Measurements from ENCODE around the gene SETBP1. TPM values are rescaled to one million over a fixed set of nuclear protein-coding genes. Genes with fewer than 3 reads are reported as not detected.

Gene SETBP1
- total RNA-seq, 4 donors from 2014 or later: 15.6 to 27.3 (median 19.1) TPM

GRCh38 chr18:45059695-45060094 lies 379.0 kb downstream of the SETBP1 start:
- TF ChIP-seq, protein P1, sequence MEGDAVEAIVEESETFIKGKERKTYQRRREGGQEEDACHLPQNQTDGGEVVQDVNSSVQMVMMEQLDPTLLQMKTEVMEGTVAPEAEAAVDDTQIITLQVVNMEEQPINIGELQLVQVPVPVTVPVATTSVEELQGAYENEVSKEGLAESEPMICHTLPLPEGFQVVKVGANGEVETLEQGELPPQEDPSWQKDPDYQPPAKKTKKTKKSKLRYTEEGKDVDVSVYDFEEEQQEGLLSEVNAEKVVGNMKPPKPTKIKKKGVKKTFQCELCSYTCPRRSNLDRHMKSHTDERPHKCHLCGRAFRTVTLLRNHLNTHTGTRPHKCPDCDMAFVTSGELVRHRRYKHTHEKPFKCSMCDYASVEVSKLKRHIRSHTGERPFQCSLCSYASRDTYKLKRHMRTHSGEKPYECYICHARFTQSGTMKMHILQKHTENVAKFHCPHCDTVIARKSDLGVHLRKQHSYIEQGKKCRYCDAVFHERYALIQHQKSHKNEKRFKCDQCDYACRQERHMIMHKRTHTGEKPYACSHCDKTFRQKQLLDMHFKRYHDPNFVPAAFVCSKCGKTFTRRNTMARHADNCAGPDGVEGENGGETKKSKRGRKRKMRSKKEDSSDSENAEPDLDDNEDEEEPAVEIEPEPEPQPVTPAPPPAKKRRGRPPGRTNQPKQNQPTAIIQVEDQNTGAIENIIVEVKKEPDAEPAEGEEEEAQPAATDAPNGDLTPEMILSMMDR (IDR thresholded peaks at IDR 0.05; ENCODE audit: low read depth): no peak

GRCh38 chr18:45060102-45060501 lies 379.4 kb downstream of the SETBP1 start:
- TF ChIP-seq, protein P1 (IDR thresholded peaks at IDR 0.05; ENCODE audit: low read depth): no peak

DNA sequence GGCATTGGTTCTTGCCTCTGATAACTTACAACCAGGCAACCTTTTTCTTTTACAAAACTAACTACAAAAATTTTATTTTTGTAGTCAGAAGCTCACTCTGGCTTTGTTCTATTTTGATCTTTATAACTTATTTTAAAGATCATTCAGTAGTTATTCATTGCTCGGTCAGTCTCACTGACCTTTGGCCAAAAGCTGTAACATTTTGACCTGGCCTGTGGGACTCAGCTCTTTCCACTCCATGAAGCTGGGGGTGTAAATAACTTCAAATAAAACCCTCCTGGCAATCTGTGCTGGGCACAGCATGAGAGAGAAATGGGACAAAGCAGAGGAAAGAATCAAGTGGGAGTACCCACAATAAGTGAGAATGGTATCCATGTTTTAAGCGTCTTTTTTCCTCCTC lies 380.7 kb downstream of the SETBP1 start:
- TF ChIP-seq, protein P1 (IDR thresholded peaks at IDR 0.05; ENCODE audit: low read depth): no peak

DNA sequence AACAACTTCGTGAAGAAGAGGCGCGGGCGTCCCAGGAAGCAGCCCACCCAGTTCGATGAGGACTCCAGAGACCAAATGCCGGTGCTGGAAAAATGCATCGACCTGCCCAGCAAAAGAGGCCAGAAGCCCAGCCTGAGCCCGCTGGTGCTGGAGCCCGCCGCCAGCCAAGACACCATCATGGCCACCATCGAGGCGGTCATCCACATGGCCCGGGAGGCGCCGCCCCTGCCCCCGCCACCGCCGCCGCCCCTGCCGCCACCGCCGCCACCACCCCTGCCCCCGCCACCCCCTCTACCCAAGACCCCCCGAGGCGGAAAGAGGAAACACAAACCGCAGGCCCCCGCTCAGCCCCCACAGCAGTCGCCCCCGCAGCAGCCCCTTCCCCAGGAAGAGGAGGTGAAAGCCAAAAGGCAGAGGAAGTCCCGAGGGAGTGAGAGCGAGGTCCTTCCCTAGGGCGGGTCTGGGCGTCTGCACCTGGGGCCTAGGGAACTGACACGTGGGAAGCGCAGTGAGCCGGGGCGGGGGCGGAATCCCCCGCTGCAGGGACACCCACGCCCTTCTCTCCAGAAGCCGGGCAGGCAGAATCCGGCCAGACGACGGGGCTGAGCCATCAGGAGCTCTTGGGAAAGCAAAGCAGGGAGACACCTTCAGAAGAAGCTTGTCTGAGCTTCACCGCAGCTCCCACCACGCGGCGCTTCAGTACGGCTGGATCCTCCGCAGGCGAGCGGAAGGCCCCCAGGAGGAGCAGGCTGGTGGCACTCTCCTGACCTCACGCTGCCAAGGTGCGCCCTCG lies 382.8 kb downstream of the SETBP1 start:
- TF ChIP-seq, protein P1 (IDR thresholded peaks at IDR 0.05; ENCODE audit: low read depth): no peak

DNA sequence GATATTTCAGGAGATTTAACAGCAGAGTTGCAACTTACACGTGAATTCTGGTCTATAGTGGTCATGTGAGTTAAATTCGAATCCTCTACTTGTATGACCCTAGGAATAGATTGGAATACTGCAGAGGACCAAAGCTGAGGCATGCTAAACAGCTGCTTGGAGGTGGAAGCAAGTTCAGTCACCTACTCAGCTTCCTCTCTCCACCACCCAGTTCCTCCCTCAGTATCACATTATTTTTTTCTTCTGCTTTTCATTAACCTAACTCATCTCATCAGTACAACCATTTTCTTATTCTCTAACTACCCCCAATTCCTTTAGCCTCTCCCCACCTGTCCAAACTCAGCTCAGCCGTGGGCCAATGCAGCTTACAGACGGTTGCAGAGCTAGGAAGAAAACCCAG lies 385.5 kb downstream of the SETBP1 start:
- TF ChIP-seq, protein P1 (IDR thresholded peaks at IDR 0.05; ENCODE audit: low read depth): no peak

GRCh38 chr18:45066886-45067285 lies 386.2 kb downstream of the SETBP1 start:
- TF ChIP-seq, protein P1 (IDR thresholded peaks at IDR 0.05; ENCODE audit: low read depth): no peak

DNA sequence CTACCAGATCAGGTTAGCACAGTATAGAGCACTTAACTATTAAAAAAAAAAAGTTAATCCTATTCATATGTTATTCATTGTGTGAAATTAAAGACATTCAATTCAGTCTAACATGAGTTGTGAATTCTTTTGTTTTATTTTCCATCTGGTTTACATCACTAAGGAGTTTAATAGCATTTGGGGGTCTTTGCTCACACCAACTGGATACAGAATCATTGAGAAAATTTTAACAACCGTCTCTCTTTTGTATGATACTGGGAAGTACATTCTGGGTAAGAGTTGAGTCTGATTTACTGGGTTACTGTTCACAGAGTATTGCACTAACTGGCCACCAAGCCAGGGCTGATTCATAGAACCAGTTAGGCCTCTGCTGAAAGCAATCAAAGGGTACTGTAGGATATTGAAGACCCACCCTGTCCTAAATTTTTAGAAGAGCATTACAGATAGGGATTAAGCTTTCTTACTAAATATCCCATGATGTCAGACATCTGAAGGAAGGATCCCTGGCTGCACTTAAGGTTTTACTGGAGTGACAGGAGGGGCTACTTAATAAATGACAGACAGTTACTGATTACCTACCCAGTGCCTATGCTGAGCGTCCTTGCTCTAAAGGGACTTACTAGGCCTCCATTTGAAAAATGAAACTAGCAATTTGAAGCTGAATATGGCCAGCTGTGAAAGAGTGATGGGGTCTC lies 387.9 kb downstream of the SETBP1 start:
- TF ChIP-seq, protein P1 (IDR thresholded peaks at IDR 0.05; ENCODE audit: low read depth): no peak
